ENCODE measurements around the gene MORN1. TPM values are rescaled to one million over a fixed set of nuclear protein-coding genes. Genes with fewer than 3 reads are reported as not detected.
"Not testable (repeated sequence)": the region's sequence is repeated elsewhere in the genome, so short reads cannot be mapped to it uniquely, and the experiment has no call there.

The MORN1 gene
- total and polyA plus RNA-seq, 4 donors = 5.2 to 23.9 (median 13.9) TPM

GRCh38 chr1:2328676-2329455 is 62.5 kb downstream of the MORN1 start:
- TF ChIP-seq CTCF (IDR thresholded peaks at IDR 0.05; ENCODE audit: control extremely low read depth, extremely low read depth) = no peak
- no peak for ATAC-seq (ENCODE audit: insufficient read depth, low FRiP score)
- Histone ChIP-seq H3K4me1 (ENCODE audit: control insufficient read depth in 5 of 5, insufficient read depth in 5 of 5, low read length in 5 of 5) (peaks cover 0 to 15% (median 4%) of the 10 kb centered on the region in 5 donors), H3K36me3 (ENCODE audit: control insufficient read depth in 4 of 4, insufficient read depth in 4 of 4, low read length in 4 of 4) (no peaks in the 10 kb centered on the region), H3K4me3 (no peak overlapping the region), H3K27ac (ENCODE audit: low read depth in 1 of 2, low read length in 1 of 2) (no peak overlapping the region), H3K27me3 (ENCODE audit: control insufficient read depth in 3 of 3, insufficient read depth in 3 of 3, low read length in 2 of 3) (no peaks in the 10 kb centered on the region), H3K9me3 (ENCODE audit: control insufficient read depth in 4 of 4, insufficient read depth in 3 of 4, low read length in 3 of 4) (peaks cover 0 to 2% (median 0%) of the 10 kb centered on the region in 4 donors), H3K9ac (ENCODE audit: insufficient read depth in 1 of 2, low read length in 2 of 2) (no peak overlapping the region)
- no peak for DNase-seq
- 91 to 93% methylated on average over 24 of the region's 24 CpGs for WGBS, 2 donors

GRCh38 chr1:2327841-2328240 is 63.5 kb downstream of the MORN1 start:
- Histone ChIP-seq H3K4me1 (ENCODE audit: control insufficient read depth in 5 of 5, insufficient read depth in 5 of 5, low read length in 5 of 5) (peaks cover 0 to 23% (median 4%) of the 10 kb centered on the region in 5 donors), H3K27ac (ENCODE audit: low read depth in 1 of 2, low read length in 1 of 2) (no peak overlapping the region), H3K4me3 (no peak overlapping the region), H3K9ac (ENCODE audit: insufficient read depth in 1 of 2, low read length in 2 of 2) (no peak overlapping the region), H3K27me3 (ENCODE audit: control insufficient read depth in 3 of 3, insufficient read depth in 3 of 3, low read length in 2 of 3) (no peaks in the 10 kb centered on the region), H3K36me3 (ENCODE audit: control insufficient read depth in 4 of 4, insufficient read depth in 4 of 4, low read length in 4 of 4) (no peaks in the 10 kb centered on the region), H3K9me3 (ENCODE audit: control insufficient read depth in 4 of 4, insufficient read depth in 3 of 4, low read length in 3 of 4) (peaks cover 0 to 2% (median 0%) of the 10 kb centered on the region in 4 donors)
- no peak for TF ChIP-seq CTCF (IDR thresholded peaks at IDR 0.05; ENCODE audit: control extremely low read depth, extremely low read depth)
- WGBS, 2 donors = 93 to 95% methylated on average over 22 of the region's 22 CpGs
- DNase-seq (no peak), ATAC-seq (ENCODE audit: insufficient read depth, low FRiP score) (no peak)

GRCh38 chr1:2327162-2327561 is 64.2 kb downstream of the MORN1 start:
- peaks cover 0 to 29% (median 4%) of the 10 kb centered on the region in 5 donors for H3K4me1 ChIP-seq (ENCODE audit: control insufficient read depth in 5 of 5, insufficient read depth in 5 of 5, low read length in 5 of 5)
- H3K27ac ChIP-seq (ENCODE audit: low read depth in 1 of 2, low read length in 1 of 2); H3K9me3 ChIP-seq (ENCODE audit: control insufficient read depth in 4 of 4, insufficient read depth in 3 of 4, low read length in 3 of 4); H3K36me3 ChIP-seq (ENCODE audit: control insufficient read depth in 4 of 4, insufficient read depth in 4 of 4, low read length in 4 of 4); H3K27me3 ChIP-seq (ENCODE audit: control insufficient read depth in 3 of 3, insufficient read depth in 3 of 3, low read length in 2 of 3); H3K4me3 ChIP-seq; ATAC-seq (ENCODE audit: insufficient read depth, low FRiP score); H3K9ac ChIP-seq (ENCODE audit: insufficient read depth in 1 of 2, low read length in 2 of 2); DNase-seq: not testable (repeated sequence)
- WGBS, 2 donors = 95 to 100% methylated on average over 2 of the region's 2 CpGs

GRCh38 chr1:2326524-2326923 is 64.8 kb downstream of the MORN1 start:
- no peak overlapping the region for H3K4me3 ChIP-seq
- H3K36me3 ChIP-seq (ENCODE audit: control insufficient read depth in 4 of 4, insufficient read depth in 4 of 4, low read length in 4 of 4) = no peaks in the 10 kb centered on the region
- 87 to 88% methylated on average over 21 of the region's 21 CpGs for WGBS, 2 donors
- no peak for ATAC-seq (ENCODE audit: insufficient read depth, low FRiP score)
- no peaks in the 10 kb centered on the region for H3K27me3 ChIP-seq (ENCODE audit: control insufficient read depth in 3 of 3, insufficient read depth in 3 of 3, low read length in 2 of 3)
- peaks cover 0 to 2% (median 0%) of the 10 kb centered on the region in 4 donors for H3K9me3 ChIP-seq (ENCODE audit: control insufficient read depth in 4 of 4, insufficient read depth in 3 of 4, low read length in 3 of 4)
- no peak for DNase-seq
- H3K4me1 ChIP-seq (ENCODE audit: control insufficient read depth in 5 of 5, insufficient read depth in 5 of 5, low read length in 5 of 5) = peaks cover 0 to 34% (median 6%) of the 10 kb centered on the region in 5 donors
- no peak overlapping the region for H3K9ac ChIP-seq (ENCODE audit: insufficient read depth in 1 of 2, low read length in 2 of 2)
- no peak for TF ChIP-seq CTCF (IDR thresholded peaks at IDR 0.05; ENCODE audit: control extremely low read depth, extremely low read depth)
- H3K27ac ChIP-seq (ENCODE audit: low read depth in 1 of 2, low read length in 1 of 2) = no peak overlapping the region
